ENCODE data around the gene ATP2B3.

- TF ChIP-seq RAD21 (conservative IDR thresholded peaks at IDR 0.05) (no peak), CTCF (IDR thresholded peaks at IDR 0.05; ENCODE audit: poor library complexity, severe bottlenecking) (no peak)
These were observed 108.7 kb downstream of the ATP2B3 start for GRCh38 chrX:153626025-153626633.

All from neural cell (in vitro differentiated cells).